HG03457 (cell line): Measurements from ENCODE around the gene HDAC9.

Source experiments
- ATAC-seq: cut with Tn5 transposase; IDR thresholded peaks from one replicate; pipeline ENCODE4 v1.9.1; 2021; ENCODE audit warnings: moderate number of reproducible peaks; ENCODE audit not compliant: unreplicated experiment

The HDAC9 gene

DNA sequence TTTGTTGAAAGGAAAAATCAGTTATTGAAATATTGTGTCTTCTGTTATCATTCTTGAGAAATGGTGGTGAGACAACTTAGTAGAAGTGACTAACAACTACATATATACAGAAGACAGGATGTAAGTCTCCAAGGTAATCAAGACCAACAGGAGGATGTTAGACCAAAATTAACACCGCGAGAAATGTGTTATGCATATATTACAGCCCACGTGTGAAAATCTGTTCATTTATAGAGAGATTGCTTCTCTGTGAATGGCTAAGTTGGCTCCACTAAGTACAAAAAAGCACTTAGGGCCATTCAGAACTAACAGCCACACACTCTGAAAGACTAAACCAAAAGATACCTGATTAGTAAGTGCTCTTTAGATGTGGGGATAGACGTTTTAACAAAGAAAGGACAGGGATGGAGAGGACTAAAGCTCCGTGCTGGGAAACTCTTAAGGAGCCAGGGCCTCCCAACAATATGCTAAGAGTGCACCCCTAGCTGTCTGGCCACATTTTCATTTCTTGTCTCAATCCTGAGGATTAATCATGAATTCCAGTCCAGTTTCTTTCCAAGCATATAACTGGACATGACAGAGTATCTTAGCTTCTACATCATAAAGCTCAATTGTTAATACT lies 26.5 kb downstream of the HDAC9 start:
- ATAC-seq = peak; percentile 40

DNA sequence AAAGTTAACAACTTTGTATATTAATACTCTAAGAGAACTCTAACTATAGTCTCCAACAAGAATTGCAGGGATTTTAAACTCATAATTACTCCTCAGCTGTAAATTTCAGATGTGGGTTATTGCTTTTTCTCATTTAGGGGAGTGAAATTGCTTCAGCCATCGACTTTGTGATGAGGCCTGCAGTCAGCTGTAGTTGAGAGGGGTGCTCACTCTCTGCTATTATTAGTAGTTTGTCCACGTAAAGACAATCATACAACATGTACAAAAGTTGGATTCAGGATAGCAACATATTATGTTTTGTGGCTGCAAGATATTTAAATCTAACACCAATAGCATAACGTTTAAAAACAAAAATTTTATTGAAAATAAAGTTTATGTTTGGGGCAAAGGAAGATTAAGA lies 28.7 kb downstream of the HDAC9 start:
- ATAC-seq = no peak

DNA sequence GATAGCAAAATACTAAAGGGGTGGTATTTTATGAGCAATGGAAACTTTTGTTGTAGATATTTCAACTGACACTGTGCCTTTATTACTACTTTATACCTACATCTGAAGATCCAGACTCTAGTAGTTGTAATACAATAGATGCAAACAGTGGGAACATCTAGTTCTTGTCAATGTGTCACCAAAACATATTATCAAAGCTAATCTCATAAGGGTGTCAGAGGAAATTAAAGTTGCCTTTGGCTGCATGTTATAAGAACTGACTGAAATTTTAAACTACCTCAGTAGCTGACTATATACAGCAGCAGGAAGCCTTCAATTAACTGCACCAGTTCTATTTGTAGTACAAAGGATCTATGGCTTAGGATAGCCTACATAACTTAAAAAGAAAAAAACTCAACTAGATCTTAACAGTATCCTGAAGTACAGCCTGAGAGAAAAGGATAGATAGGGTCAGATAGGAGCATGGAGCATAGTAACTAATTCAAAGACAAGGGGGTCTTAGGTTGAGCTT lies 30.9 kb downstream of the HDAC9 start:
- ATAC-seq = no peak

DNA sequence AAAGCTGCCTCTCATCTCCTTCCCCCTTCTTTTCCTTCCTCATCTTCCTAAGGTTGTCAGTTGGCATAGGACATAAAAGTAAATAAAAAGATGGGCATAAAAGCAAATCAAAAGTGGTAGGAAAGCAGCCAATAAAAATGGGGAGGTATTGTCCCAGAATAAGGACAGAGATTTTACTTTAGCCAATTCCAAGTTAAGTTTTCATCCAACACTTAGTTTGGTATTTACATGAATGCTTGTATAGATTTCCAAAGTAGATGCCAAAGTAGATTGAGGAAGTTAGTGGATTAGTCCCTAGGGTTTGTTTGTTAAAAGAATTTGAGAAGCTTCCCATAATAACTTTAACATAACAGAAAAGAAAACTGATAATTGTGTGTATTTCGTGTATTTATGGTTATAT lies 33.7 kb downstream of the HDAC9 start:
- no peak for ATAC-seq

DNA sequence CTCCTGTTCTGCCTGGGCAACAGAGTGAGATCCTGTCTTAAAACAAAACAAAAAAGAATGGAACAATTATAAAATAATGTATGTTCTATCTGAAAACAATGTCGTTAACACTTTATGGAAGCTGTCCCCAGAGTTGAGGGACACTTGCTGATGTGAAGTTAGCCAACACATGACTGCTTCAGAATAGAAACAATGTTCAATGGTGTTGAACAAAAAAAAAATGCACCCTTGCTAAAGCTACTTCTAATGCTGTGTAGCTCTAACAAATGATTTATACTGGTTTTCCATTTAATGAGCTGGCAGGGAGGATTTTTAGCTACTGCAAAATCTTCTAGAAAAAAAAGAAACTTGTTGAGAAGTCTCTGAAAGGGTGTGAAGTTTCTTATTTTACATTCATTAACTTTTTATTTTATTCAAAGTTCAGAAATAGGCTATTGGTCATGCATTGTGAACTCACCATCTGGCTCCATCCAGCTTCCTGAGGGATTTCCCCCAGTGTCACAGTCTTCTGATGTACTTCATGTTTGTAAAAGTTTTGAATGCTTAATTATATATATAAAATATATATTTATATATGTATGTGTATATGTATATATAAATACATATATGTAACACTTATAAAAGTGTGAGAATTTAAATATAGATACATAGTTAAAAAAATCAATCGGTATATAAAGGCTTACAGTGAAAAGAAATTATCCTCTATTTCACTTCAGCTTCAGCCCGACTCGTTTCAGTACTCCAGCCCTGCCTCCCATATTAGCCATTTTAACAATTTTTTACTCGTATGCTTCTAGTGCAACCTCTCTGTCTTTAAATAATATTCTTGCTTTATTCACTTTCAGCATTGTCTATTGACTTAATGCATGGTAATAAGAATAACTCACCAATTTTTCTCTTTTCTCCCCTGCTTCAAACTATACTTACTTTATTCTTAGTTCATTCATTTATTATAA lies 35.0 kb downstream of the HDAC9 start:
- ATAC-seq = peak; percentile 77

DNA sequence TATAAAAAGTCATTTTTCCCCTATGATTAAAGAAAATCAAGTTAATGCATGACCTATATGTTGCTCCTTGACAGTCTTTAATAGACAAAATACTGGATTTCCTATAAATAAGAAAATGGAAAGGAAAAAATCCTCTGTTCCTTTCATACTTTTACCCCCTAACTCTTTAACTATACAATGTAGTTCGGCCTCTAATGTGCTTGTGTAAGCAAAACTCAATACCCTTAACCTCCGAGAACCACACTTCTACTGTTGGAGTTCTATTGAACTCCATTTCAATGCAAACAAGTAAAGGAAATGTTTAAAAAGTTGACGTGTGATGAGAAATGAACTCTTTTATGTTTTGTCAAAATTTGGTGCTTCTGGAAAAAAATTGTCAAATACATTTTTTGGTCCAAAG lies 36.0 kb downstream of the HDAC9 start:
- ATAC-seq = no peak

DNA sequence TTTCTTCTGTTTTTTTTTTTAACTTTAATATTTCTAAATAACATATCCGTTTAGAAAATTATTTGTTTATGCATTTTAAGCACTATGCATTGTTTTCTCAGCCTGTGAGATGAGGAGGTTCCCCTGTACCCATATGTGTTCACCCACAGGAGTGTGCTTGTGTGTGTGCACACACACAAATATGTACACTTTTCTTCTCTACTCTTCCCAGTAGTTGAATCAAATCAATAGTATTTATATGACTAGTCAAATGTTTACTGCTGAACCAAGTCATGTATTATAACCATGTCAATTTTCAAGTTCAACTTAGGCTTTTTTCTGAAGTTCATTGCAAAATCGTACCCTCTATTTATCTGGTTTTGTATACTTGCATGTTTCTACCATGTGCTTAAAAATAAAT lies 37.3 kb downstream of the HDAC9 start:
- no peak for ATAC-seq

DNA sequence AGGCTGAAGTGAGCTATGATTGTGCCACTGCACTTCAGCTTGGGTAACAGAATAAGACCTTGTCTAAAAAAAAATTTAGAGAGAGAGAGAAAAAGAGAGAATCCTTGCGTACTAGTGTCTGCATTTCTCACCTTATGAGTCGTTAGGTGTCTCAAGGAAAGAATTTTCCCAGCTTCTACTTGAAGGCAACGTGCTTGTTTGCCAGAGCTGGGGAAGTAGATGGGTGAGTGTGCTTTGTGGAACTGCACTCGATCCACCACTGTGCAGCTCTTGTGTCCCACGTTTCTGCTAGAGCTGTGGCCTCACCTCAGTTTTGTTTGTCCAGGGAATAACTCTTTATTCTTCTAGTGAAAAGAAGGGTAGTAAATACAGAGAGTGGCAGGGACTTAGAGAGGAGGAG lies 38.9 kb downstream of the HDAC9 start:
- ATAC-seq = no peak

DNA sequence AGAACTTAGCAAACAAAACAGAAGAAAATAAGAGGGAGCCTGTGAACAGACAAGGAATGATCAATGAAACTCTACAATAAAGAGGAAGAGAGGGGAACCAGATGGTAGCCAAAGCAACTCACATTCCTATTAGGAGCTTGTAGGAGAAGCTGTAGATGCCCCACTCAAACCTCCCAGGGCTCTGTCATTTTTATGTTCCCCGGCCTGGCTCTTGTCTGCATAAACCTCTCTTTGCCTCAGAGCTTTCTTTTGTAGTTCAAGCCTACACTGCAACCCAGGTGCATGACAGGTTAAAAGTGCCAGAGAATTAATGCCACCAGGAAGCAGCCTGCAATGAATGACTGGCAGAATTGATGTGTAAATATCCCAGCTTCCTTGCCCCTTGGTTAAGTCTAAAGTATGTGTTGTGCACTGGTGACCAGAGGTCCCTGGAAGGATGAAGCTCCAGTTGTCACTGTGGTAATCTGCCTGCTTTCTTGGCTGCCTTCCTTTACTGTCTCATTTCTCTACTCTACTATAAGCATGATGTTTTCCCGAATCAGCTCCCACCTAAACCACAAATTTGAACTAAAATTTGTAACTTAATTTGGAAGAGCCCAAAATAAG lies 40.4 kb downstream of the HDAC9 start:
- no peak for ATAC-seq

DNA sequence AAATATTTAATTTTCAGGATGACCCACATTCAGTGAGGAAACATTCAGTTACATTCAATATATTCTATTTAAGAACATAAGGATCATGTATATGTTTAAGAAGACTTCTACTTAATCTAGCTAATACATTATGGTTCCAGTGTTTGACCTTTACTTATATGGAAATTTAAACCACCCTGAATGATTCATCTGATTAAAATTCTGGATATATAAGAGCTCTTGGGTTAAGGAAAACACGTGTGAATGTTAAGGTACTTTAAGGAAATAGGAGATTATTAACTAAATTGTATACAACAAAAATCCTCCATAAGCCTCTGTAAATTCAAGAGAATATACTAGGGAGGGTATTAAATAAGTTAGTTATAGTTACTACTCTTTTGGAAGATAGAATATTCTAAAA lies 40.9 kb downstream of the HDAC9 start:
- ATAC-seq = no peak

DNA sequence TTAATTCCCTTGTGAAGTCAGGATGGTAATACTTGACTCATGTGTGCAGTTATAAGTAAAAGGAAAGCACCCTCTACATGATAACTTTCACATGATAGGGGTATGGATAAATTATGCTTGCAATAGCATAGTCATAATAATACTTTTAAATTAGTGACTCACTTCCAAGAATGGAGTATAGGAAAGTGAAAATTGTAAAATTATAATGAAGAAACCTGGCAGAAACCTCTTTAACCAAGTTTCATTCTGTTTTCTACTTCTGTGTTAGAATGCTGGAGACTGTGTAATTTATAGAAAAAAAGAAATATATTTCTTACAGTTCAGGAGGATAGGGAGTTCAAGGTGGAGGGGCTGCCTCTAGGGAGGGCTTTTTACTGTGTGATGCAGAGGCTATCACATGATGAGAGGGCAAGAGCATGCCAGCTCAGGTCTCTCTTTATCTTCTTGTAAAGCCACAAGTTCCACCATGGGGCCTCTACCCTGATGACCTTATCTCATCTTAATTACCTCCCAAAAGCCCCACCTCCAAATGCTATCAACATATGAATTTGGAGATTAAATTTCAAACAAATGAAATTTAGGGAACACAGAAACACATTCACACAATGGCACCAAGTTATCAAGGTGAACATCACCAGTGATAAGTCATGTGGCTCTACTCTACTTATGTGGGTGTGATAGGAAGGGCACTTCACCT lies 43.2 kb downstream of the HDAC9 start:
- ATAC-seq = peak; percentile 74

DNA sequence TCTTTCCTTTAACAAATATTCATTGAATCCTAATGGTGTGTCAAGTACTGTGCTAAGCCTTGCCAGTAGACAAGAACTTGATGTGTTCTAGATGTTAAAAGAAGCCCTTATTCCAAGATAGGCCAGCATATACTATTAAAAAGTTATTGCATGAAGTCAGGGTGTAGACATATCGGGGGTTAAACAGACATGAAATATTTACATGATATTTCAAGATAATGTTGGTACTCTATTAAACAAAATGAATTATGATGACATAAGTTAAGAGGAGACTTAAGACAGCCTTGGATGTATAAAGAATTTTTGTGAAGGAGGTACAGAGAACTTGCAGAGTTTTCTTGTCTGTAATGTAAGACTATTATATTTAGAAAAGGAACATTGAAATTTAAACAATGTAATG lies 44.8 kb downstream of the HDAC9 start:
- no peak for ATAC-seq

DNA sequence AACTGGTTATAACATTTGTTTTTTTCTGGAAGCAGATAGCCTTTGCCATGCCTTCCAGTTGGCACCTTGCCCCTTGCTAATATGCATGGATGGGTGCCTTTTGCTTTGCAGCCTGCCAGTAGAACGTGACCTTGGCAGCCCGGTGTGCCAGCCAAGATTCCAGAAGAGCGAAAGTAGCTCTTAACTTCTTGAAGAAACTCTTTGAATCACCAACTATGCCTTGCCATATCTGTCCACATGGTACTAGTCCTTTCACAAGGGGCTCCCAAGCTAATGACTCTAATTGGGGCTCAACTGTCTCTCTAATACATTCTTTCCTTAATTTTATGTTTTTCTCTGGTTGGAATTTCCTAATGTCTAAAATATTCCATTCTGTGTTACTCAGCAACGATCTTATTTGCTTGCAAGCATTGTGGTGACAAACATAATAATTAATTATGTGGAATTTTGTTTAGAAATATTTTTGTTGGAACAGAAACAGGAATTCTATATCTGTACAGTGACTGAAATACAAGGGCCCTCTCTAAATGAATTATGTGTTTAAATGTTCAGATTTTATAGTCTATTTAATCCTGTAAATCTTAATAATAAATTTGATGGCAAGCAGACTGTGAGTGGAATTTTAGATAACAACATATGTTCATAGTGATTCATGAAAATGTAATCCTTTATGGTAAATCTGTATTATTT lies 45.8 kb downstream of the HDAC9 start:
- ATAC-seq = no peak

DNA sequence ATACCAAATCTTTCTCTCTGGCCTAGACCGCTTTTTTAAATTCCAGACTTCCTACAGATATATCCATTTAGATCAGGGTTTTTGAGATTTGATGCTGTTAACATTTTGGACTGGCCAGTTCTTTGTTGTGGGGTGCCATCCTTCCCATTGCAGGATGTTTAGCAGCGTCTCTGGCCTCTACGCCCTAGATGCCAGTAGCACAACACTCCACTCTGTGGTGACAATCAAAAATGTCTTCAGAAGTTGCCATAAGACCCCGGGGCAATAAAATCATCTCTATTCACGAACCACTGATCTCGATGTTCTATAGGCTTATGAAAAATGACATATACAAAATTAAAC lies 46.3 kb downstream of the HDAC9 start:
- ATAC-seq = no peak

DNA sequence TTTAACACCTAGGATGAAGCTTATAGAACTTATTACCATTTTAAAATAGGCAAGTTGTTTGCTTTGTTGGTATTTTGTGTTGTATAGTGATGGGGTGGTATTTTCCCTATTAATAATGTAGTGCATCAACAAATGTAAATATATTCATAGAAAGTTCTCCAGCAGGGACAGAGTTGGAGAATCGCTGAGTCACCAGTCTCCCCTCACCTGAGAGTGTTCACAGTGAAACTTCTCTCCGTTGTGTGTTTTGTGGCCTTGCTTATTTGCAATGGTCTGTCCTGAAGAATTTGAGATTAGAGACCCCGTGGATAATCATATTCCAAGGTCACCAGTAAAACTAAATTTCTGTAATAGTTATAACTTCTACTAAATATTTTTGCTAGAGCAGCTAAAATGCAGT lies 51.0 kb downstream of the HDAC9 start:
- ATAC-seq = no peak

DNA sequence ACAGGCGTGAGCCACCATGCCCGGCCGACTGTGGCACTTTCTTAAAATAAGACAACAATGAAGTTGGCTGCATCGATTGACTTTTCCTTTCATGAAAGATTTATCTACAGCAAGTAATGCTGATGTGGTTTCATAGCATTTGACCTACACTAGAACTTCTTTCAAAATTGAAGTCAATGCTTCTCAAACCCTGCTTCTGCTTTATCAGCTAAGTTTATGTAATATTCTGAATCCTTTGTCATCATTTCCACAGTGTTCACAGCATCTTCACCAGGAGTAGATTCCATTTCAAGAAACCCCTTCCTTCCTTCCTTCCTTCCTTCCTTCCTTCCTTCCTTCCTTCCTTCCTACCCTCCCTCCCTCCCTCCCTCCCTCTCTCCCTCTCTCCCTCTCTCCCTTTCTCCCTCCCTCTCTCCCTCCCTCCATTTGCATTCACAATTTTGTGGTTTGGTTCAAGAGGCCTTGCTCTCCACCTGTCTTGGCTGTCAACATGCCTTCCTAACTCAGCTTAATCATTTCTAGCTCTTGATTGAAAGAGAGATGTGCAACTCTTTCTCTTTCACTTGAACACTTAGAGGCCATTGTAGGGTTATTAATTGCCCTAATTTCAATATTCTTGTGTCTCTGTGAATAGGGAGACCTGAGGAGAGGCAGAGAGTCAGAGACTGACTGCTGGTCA lies 52.1 kb downstream of the HDAC9 start:
- ATAC-seq = no peak

DNA sequence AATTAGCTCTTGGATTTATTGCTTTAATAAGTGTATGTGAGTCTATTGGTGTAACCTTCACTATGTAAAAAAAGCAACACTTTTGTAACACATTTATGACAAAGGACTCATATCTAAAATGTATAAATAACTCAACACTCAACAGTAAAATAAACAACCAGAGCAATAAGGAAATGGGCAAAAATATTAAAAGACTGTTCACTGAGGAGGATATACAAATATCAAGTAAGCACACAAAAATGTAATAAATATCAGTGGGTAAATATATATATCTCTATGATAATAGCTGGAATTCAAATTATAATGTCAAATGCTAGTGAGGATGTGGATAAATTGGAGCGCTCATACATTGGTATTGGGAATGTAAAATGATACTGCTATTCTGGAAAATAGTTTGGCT lies 53.0 kb downstream of the HDAC9 start:
- no peak for ATAC-seq

DNA sequence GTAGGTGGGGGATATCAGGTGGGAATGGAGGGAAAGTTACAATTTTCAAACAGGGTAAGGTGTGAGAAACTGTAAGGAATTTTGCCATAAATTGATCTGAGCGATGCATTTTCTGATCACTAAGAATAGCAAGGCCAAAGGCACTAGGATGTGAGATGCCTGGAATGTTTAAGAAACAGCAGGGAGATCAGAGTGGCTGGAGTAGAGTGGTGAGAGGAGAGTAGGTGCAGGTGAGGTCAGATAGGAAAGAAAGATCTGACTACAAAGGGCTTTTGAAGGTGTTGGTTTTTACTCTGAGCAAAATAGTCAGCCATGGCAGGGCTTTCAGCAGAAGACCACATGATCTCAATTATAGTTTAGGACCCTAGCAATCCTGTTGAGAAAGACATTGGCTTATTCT lies 55.0 kb downstream of the HDAC9 start:
- ATAC-seq = no peak

DNA sequence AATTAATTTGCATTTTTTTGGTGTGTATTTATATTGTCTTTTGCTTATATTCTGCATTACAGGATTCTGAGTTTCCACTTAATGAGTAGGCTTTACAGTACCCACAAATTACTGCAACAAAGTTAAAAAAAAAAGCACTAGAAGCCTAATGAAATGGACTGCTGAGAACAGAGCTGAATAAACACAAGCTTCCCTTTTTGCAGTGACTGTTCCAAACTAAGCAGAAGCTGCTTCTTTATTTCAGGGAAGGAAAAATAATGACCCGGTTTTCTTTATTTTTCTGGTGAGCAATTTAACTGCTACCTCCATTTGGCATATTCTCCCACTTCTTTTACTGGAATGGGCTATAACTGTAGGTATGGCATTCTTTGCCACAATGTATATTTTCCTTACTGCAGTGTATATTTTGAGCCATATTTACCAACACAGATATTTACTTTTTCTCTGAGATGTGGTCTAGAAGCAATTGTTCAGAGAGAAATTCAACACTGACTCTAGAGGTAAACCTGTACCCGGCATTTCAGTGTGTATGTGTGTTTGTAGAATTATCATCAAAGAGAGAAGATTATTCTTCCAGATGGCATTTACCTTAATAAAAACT lies 56.9 kb downstream of the HDAC9 start:
- no peak for ATAC-seq
